GM21360 (cell line): ENCODE measurements around the gene FAM124B.
"Not testable (repeated sequence)": the region's sequence is repeated elsewhere in the genome, so short reads cannot be mapped to it uniquely, and the experiment has no call there.

Source experiments
- ATAC-seq: cut with Tn5 transposase; IDR thresholded peaks from one replicate; pipeline ENCODE4 v1.9.1; 2021; ENCODE audit warnings: mild to moderate bottlenecking, moderate library complexity; ENCODE audit not compliant: unreplicated experiment

FAM124B gene

GRCh38 chr2:224382280-224382647 lies 19.6 kb downstream of the FAM124B start:
- not testable (repeated sequence) for ATAC-seq

GRCh38 chr2:224381521-224382279 lies 20.2 kb downstream of the FAM124B start:
- no peak for ATAC-seq

- ATAC-seq = no peak
These were observed 21.9 kb downstream of the FAM124B start for GRCh38 chr2:224379986-224380385.

GRCh38 chr2:224379172-224379571 lies 22.7 kb downstream of the FAM124B start:
- no peak for ATAC-seq

GRCh38 chr2:224378701-224379097 lies 23.2 kb downstream of the FAM124B start:
- no peak for ATAC-seq

- ATAC-seq = no peak
These were observed 23.9 kb downstream of the FAM124B start for GRCh38 chr2:224377751-224378700.

GRCh38 chr2:224372641-224373040 lies 29.3 kb downstream of the FAM124B start:
- ATAC-seq = no peak

GRCh38 chr2:224369028-224369632 lies 32.8 kb downstream of the FAM124B start:
- no peak for ATAC-seq

- no peak for ATAC-seq
These were observed 35.6 kb downstream of the FAM124B start for GRCh38 chr2:224366267-224366844.

- ATAC-seq = no peak
These were observed 36.6 kb downstream of the FAM124B start for GRCh38 chr2:224365331-224365730.

- no peak for ATAC-seq
These were observed 38.6 kb downstream of the FAM124B start for GRCh38 chr2:224363281-224363680.

- no peak for ATAC-seq
These were observed 39.8 kb downstream of the FAM124B start for GRCh38 chr2:224362094-224362493.

GRCh38 chr2:224360801-224361251 lies 41.1 kb downstream of the FAM124B start:
- ATAC-seq = no peak

- no peak for ATAC-seq
These were observed 42.3 kb downstream of the FAM124B start for GRCh38 chr2:224359569-224359968.

GRCh38 chr2:224357098-224357901 lies 44.6 kb downstream of the FAM124B start:
- peak; percentile 64 for ATAC-seq

GRCh38 chr2:224354632-224355211 lies 47.2 kb downstream of the FAM124B start:
- no peak for ATAC-seq

GRCh38 chr2:224350703-224351102 lies 51.2 kb downstream of the FAM124B start:
- ATAC-seq = no peak

- no peak for ATAC-seq
These were observed 52.5 kb downstream of the FAM124B start for GRCh38 chr2:224349396-224349795.

- ATAC-seq = no peak
These were observed 54.5 kb downstream of the FAM124B start for GRCh38 chr2:224347176-224348051.
